Heart left ventricle (tissue), 13 donors: Measurements from ENCODE around the gene AP4M1.

Experiments used
- POLR2A ChIP-seq, 2 donors: fragments of 450-650 bp; IDR thresholded peaks; one replicate each; pipeline ENCODE4 v1.6.1; 2017; ENCODE audit warnings: antibody characterized with exemption in 2 of 2, mild to moderate bottlenecking in 2 of 2, moderate library complexity in 2 of 2
- TF ChIP-seq, protein P1 (sequence below), 12 donors: fragments of 200-600 bp; sonication (generic) in 4 of 12; IDR thresholded peaks; one replicate each; pipeline versions ENCODE4 v1.5.0 to v1.8.0; 2018 to 2022; ENCODE audit warnings: antibody characterized with exemption in 12 of 12, mild to moderate bottlenecking in 5 of 12
- donor health status: ischemic (EF 13 %, LVEDD 7.1; RV severe dilation, severe dysfunction).
- donor health status: DM: no; HTN: yes; CAD: no.
- donor health status: DM: no; HTN: no; CAD: no.
- donor health status: ischemic (EF 25% LVEDD 6.9; RV normal size, moderate dysfunction).
- donor health status: ischemic (EF 25% LVEDD 5.7; RV mildly dilated, moderate dysfunction).
- donor health status: ischemic (EF 35%, LVEDD 5.7; RV mildly dilated, moderate dysfunction).
- donor health status: nonischemic (EF 11% LVEDD 7.7; RV severe dilation, severe dysfunction).
- donor health status: DM: yes; HTN: yes; CAD: no.
- donor health status: PGD.
- donor health status: ischemic (EF 29% LVEDD 5.4; RV normal size, mild dysfunction).
- donor health status: nonischemic (EF 23%, LVEDD 6.1; RV moderate dilation, normal function).

- TF ChIP-seq, protein P1, sequence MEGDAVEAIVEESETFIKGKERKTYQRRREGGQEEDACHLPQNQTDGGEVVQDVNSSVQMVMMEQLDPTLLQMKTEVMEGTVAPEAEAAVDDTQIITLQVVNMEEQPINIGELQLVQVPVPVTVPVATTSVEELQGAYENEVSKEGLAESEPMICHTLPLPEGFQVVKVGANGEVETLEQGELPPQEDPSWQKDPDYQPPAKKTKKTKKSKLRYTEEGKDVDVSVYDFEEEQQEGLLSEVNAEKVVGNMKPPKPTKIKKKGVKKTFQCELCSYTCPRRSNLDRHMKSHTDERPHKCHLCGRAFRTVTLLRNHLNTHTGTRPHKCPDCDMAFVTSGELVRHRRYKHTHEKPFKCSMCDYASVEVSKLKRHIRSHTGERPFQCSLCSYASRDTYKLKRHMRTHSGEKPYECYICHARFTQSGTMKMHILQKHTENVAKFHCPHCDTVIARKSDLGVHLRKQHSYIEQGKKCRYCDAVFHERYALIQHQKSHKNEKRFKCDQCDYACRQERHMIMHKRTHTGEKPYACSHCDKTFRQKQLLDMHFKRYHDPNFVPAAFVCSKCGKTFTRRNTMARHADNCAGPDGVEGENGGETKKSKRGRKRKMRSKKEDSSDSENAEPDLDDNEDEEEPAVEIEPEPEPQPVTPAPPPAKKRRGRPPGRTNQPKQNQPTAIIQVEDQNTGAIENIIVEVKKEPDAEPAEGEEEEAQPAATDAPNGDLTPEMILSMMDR (IDR thresholded peaks at IDR 0.05): no peak
- no peak for TF ChIP-seq POLR2A (IDR thresholded peaks at IDR 0.05)
Observed at GRCh38 chr7:100091411-100092181, 9.8 kb upstream of the AP4M1 start.
